NCI-H226 (cell line): Measurements from ENCODE around the gene ATOX1.

Source experiments
- DNase-seq: peaks from one replicate; pipeline ENCODE4 v3.0.0-alpha.2; 2015

The ATOX1 gene

DNA sequence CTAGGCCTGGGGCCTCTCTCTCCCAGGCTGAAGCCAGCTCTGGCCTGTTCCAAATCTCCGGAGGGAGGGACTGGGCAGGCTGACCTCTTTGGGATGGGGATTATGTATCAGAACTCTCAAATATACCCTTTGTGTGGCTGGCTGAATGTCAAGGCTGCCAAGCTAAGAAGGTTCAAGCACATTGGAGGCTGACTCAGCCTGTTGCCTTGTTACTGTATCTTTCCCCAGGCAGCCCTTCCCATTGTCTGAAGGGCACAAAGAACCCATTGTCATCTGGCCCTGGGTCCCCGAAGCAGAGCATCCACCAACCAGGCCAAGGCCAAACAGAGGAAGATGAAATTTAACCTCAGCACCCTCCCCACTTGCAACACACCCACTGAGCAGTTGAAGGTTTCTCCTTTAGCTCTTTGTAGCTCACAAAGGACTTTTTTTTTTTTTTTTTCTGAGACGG lies 64.4 kb downstream of the ATOX1 start:
- no peak for DNase-seq
